ENCODE data around the gene MKRN3.
A peak's percentile ranks its signal among the peaks of the same experiment; 100 is the strongest.

Gene MKRN3

GRCh38 chr15:23565395-23566070 lies at the start of gene MKRN3:
Gene MKRN3 (plus strand): TSS chr15:23565674. CDS start chr15:23565783, 109 bp downstream.
- peak within 1 kb of the TSS; percentile 76 for H3K4me3 Mint-ChIP-seq

GRCh38 chr15:23516866-23517265 lies 48.6 kb upstream of the MKRN3 start:
- Mint-ChIP-seq H3K9me3 (no peaks in the 10 kb centered on the region), H3K27me3 (peaks cover 2% of the 10 kb centered on the region), H3K4me3 (no peak overlapping the region), H3K36me3 (no peaks in the 10 kb centered on the region), H3K4me1 (no peaks in the 10 kb centered on the region), H3K27ac (no peak overlapping the region)

More at GRCh38 chr15:23565395-23566070, at the start of gene MKRN3:
- Mint-ChIP-seq H3K4me1 (no peaks in the 10 kb centered on the region), H3K36me3 (no peaks in the 10 kb centered on the region), H3K9me3 (peaks cover 5% of the 10 kb centered on the region), H3K27ac (peak within 1 kb of the TSS; percentile 65), H3K27me3 (peaks cover 4% of the 10 kb centered on the region)

GRCh38 chr15:23518104-23518503 lies 47.4 kb upstream of the MKRN3 start:
- H3K9me3 Mint-ChIP-seq, result no peaks in the 10 kb centered on the region
- H3K27ac Mint-ChIP-seq, result no peak overlapping the region
- no peaks in the 10 kb centered on the region for H3K4me1 Mint-ChIP-seq
- no peak overlapping the region for H3K4me3 Mint-ChIP-seq
- peaks cover 2% of the 10 kb centered on the region for H3K27me3 Mint-ChIP-seq
- H3K36me3 Mint-ChIP-seq, result no peaks in the 10 kb centered on the region

- Mint-ChIP-seq H3K27me3 (no peaks in the 10 kb centered on the region), H3K4me3 (no peak overlapping the region), H3K9me3 (no peaks in the 10 kb centered on the region), H3K36me3 (no peaks in the 10 kb centered on the region), H3K4me1 (no peaks in the 10 kb centered on the region), H3K27ac (no peak overlapping the region)
Measured at GRCh38 chr15:23524816-23525215, 40.7 kb upstream of the MKRN3 start.

GRCh38 chr15:23529891-23530290 lies 35.6 kb upstream of the MKRN3 start:
- Mint-ChIP-seq H3K27ac (no peak overlapping the region), H3K36me3 (no peaks in the 10 kb centered on the region), H3K27me3 (peaks cover 2% of the 10 kb centered on the region), H3K9me3 (peaks cover 4% of the 10 kb centered on the region), H3K4me1 (no peaks in the 10 kb centered on the region), H3K4me3 (no peak overlapping the region)

GRCh38 chr15:23532024-23532423 lies 33.5 kb upstream of the MKRN3 start:
- Mint-ChIP-seq H3K36me3 (no peaks in the 10 kb centered on the region), H3K4me3 (no peak overlapping the region), H3K4me1 (no peaks in the 10 kb centered on the region), H3K27ac (no peak overlapping the region), H3K9me3 (peaks cover 8% of the 10 kb centered on the region), H3K27me3 (peaks cover 2% of the 10 kb centered on the region)

- Mint-ChIP-seq H3K4me1 (no peaks in the 10 kb centered on the region), H3K27me3 (no peaks in the 10 kb centered on the region)
Measured at GRCh38 chr15:23536659-23537058, 28.8 kb upstream of the MKRN3 start.

GRCh38 chr15:23538648-23539047 lies 26.8 kb upstream of the MKRN3 start:
- no peak overlapping the region for H3K4me3 Mint-ChIP-seq
- H3K27ac Mint-ChIP-seq, result no peak overlapping the region

More at GRCh38 chr15:23536659-23537058, 28.8 kb upstream of the MKRN3 start:
- H3K4me3 Mint-ChIP-seq, result no peak overlapping the region
- H3K36me3 Mint-ChIP-seq, result no peaks in the 10 kb centered on the region
- peaks cover 8% of the 10 kb centered on the region for H3K9me3 Mint-ChIP-seq
- H3K27ac Mint-ChIP-seq, result peak overlapping the region; percentile 69

GRCh38 chr15:23539892-23540291 lies 25.6 kb upstream of the MKRN3 start:
- Mint-ChIP-seq H3K4me1 (no peaks in the 10 kb centered on the region), H3K36me3 (no peaks in the 10 kb centered on the region), H3K4me3 (no peak overlapping the region), H3K27me3 (no peaks in the 10 kb centered on the region), H3K27ac (no peak overlapping the region), H3K9me3 (peaks cover 12% of the 10 kb centered on the region)

More at GRCh38 chr15:23538648-23539047, 26.8 kb upstream of the MKRN3 start:
- H3K27me3 Mint-ChIP-seq, result no peaks in the 10 kb centered on the region
- no peaks in the 10 kb centered on the region for H3K36me3 Mint-ChIP-seq
- H3K4me1 Mint-ChIP-seq, result no peaks in the 10 kb centered on the region
- peaks cover 16% of the 10 kb centered on the region for H3K9me3 Mint-ChIP-seq

- Mint-ChIP-seq H3K4me1 (no peaks in the 10 kb centered on the region), H3K36me3 (no peaks in the 10 kb centered on the region), H3K27me3 (no peaks in the 10 kb centered on the region), H3K9me3 (peaks cover 8% of the 10 kb centered on the region), H3K27ac (no peak overlapping the region), H3K4me3 (no peak overlapping the region)
Measured at GRCh38 chr15:23546158-23546557, 19.3 kb upstream of the MKRN3 start.

GRCh38 chr15:23548071-23548470 lies 17.4 kb upstream of the MKRN3 start:
- Mint-ChIP-seq H3K9me3 (no peaks in the 10 kb centered on the region), H3K27me3 (no peaks in the 10 kb centered on the region), H3K27ac (no peak overlapping the region), H3K36me3 (no peaks in the 10 kb centered on the region), H3K4me1 (no peaks in the 10 kb centered on the region), H3K4me3 (no peak overlapping the region)

GRCh38 chr15:23561914-23562313 lies 3.6 kb upstream of the MKRN3 start:
- no peak overlapping the region for H3K27ac Mint-ChIP-seq
- peaks cover 5% of the 10 kb centered on the region for H3K9me3 Mint-ChIP-seq
- no peaks in the 10 kb centered on the region for H3K4me1 Mint-ChIP-seq
- H3K27me3 Mint-ChIP-seq, result no peaks in the 10 kb centered on the region
- no peak overlapping the region for H3K4me3 Mint-ChIP-seq
- H3K36me3 Mint-ChIP-seq, result no peaks in the 10 kb centered on the region

- no peaks in the 10 kb centered on the region for H3K4me1 Mint-ChIP-seq
- H3K36me3 Mint-ChIP-seq, result no peaks in the 10 kb centered on the region
- peak overlapping the region; percentile 65 for H3K27ac Mint-ChIP-seq
- H3K4me3 Mint-ChIP-seq, result peak overlapping the region; percentile 76
- H3K9me3 Mint-ChIP-seq, result peaks cover 5% of the 10 kb centered on the region
- peaks cover 4% of the 10 kb centered on the region for H3K27me3 Mint-ChIP-seq
Measured at GRCh38 chr15:23564821-23565394, 566 bp upstream of the MKRN3 start.

GRCh38 chr15:23566071-23566554 lies 639 bp downstream of the MKRN3 start:
- H3K4me3 Mint-ChIP-seq, result peak overlapping the region; percentile 72
- no peaks in the 10 kb centered on the region for H3K36me3 Mint-ChIP-seq

GRCh38 chr15:23566651-23567050 lies 1.2 kb downstream of the MKRN3 start:
- H3K9me3 Mint-ChIP-seq, result peaks cover 5% of the 10 kb centered on the region
- H3K36me3 Mint-ChIP-seq, result no peaks in the 10 kb centered on the region
- no peak overlapping the region for H3K27ac Mint-ChIP-seq
- H3K27me3 Mint-ChIP-seq, result peaks cover 4% of the 10 kb centered on the region
- H3K4me3 Mint-ChIP-seq, result peak overlapping the region; percentile 72
- no peaks in the 10 kb centered on the region for H3K4me1 Mint-ChIP-seq

More at GRCh38 chr15:23566071-23566554, 639 bp downstream of the MKRN3 start:
- Mint-ChIP-seq H3K27ac (peak overlapping the region; percentile 23), H3K4me1 (no peaks in the 10 kb centered on the region), H3K9me3 (peaks cover 5% of the 10 kb centered on the region), H3K27me3 (peaks cover 4% of the 10 kb centered on the region)

- peaks cover 5% of the 10 kb centered on the region for H3K9me3 Mint-ChIP-seq
- H3K4me3 Mint-ChIP-seq, result no peak overlapping the region
- peaks cover 4% of the 10 kb centered on the region for H3K27me3 Mint-ChIP-seq
- no peaks in the 10 kb centered on the region for H3K4me1 Mint-ChIP-seq
- no peaks in the 10 kb centered on the region for H3K36me3 Mint-ChIP-seq
- no peak overlapping the region for H3K27ac Mint-ChIP-seq
Measured at GRCh38 chr15:23567921-23568320, 2.4 kb downstream of the MKRN3 start.

Measured in activated naive CD4-positive, alpha-beta T cell treated with anti-CD3 and anti-CD28 coated beads, Interleukin-2, amount 50 U/mL, for 24 hours (primary cell).